Activated CD4-positive, CD25-positive, alpha-beta regulatory T cell (primary cell): ENCODE data around the gene NRL.

ENCODE experiments used
- DNase-seq, 4 experiments: peaks; one replicate each; lab custom pipeline; 2025; lab: John Stamatoyannopoulos, UW

NRL gene

DNA sequence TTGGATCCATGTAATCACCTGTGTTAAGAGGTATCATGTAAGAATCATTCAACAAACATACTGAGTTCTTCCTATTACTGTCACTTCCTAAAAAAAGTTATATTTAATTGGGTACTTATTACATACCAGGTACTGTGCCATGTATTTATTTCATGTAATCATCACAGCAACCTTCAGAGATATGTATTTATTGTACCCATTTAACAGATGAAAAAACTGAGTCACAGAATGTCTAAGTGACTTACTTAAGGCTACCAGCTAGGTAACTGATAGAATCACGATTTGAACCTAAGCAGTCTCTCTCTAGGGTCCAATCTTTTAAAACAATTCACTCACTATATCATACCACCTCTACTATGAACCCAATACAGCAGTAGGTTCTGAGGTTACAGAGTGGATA lies 29.7 kb upstream of the NRL start:
- DNase-seq, result no peak

DNA sequence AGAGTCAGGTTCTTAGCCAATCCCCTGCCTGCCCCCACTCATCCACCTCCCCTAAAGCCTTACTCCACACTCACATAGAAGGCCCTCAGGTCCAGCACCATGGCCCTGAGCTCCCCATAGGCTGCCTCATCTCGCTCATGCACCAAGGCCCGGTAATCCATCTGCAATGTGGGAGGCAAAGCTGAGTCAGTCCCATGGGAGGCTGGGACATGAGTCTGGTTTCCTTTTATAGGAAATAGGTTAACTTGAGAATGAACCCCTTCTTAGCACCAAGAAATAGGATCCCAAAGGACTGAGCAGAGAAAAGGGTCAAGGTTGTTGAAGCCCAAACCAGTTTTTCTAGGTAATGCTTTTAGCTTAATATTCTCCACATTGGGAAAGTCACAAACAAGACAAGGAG lies 28.8 kb upstream of the NRL start:
- DNase-seq, result no peak

DNA sequence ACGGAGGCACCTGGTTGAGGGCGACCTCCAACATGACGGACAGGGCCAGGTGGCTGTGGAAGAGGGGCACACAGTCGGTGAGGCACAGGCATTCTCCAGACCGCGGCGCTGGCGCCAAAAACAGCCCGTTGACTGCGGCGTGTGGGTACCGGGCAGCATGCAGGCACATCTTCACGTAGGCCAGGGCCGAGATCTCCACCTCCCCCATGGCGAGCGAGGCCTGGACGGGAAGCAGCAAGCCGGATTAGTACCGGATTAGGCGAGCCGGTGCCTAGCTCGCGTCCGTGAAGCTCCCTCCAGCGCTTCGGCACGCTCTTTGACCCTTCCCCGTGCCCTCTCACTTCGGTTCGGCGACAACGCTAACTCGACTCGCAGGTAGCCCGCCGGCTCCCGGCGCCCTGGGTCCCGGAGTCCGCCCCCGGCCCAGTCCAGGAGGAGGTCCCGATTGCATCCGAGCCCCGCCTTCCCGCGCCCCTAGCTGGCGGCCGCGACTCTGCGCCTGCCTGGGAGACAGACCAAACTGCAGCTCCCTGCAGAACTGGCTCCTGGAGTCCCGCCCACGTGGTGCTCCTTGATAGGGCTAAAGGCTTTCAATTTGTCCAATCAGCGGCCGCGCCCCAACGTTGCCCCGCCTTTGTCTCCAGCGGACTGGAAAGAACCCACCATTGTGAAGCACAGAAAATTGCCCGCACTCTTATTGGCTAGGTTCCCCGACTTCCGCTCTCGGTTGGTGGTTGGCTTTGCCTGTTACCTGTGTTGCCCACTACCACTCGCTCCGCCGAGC lies 26.5 kb upstream of the NRL start, which contains the start of gene EMC9:
Gene EMC9, minus strand, starts transcription at position 495 of the 784 bp plus-strand sequence. Its CDS starts 287 bp downstream, at position 208.
- peak; percentile 97 to 99 (median 98) for DNase-seq

DNA sequence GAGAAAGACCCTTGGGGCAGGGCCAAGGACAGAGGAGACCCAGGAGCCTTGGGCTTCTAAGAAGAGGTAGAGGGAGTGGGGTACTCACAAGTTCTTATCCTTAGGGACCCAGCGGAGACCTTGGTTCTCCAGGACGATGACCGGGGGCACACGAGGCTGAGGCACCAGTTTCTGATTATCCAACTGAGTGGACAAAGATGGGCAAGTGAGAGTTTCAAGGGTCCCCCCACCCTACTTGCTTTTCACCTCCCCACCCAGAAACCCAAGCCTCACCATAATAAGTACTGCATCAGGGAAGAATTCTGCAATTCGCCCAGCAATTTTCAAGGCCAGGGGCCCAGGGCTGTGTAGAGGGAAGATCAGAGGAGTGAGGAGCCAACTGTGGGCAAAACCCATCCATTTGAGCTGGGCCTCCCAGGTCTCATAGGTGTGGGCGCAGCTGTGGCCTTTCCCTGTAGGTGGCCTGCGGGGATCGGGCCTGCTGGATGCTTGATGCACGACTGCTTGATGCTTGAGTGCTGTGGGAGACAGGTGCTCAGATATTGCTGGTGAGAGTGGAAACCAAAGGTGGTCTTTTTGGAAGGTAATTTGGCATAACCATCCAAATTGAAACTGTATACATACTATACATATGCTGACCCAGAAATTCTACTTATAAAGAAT lies 24.7 kb upstream of the NRL start:
- no peak for DNase-seq

DNA sequence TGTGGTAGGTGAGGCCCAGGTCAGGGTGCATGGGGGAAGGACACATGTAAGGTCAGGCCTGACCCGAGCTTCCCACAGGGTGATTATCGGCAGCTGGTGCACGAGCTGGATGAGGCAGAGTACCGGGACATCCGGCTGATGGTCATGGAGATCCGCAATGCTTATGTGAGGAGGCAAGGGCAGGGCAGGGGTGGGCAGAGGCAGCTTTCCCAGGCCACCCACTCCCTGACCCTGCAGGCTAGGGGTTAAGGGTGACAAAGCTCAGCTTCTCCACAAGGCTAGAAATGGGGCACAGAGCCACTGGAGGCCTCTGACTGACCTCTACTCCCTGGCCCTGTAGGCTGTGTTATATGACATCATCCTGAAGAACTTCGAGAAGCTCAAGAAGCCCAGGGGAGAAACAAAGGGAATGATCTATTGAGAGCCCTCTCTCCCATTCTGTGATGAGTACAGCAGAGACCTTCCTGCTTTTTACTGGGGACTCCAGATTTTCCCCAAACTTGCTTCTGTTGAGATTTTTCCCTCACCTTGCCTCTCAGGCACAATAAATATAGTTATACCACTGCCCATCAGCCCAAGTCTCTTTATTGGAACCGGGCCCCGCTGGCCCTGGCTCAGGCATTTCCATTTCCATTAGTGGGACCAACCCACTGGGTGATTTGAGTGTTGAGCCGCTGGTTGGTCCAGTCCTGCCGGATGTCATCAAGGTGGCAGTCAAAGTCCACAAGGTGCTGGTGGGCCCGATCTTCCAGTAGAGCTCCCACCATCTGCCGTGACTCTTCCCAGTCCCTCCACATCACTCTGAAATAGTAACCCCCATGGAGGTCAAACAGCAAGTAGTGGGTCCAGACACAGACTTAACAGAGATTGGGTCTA lies 23.9 kb upstream of the NRL start:
- no peak for DNase-seq

DNA sequence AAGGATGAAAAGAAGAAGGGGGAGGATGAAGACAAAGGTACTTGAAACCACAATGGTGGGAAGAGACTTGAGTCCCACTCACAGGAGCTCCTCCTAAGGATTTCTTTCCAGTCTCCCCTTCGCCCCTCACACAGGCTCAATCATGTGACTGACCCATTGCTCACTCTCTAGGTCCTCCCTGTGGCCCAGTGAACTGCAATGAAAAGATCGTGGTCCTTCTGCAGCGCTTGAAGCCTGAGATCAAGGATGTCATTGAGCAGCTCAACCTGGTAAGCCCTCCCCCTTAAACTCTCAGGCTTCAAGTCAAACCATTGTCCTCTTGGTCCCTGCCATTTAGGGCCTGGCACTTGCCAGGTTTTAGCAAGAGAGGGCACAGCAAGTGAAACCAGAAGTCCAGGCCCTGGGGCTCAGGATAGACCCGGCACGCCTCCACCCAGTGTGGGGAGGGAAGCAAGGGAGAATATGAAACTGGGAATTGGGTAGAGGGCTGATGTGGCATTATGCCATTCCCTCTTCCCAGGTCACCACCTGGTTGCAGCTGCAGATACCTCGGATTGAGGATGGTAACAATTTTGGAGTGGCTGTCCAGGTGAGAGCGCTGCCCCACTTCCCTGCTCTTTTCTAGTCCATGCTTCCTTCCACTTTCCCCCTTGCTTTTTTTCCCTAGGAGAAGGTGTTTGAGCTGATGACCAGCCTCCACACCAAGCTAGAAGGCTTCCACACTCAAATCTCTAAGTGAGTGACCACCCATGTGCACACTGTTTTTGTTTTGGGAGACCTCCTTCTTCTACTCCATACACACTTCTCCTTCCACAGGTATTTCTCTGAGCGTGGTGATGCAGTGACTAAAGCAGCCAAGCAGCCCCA lies 23.0 kb upstream of the NRL start:
- DNase-seq, result no peak

DNA sequence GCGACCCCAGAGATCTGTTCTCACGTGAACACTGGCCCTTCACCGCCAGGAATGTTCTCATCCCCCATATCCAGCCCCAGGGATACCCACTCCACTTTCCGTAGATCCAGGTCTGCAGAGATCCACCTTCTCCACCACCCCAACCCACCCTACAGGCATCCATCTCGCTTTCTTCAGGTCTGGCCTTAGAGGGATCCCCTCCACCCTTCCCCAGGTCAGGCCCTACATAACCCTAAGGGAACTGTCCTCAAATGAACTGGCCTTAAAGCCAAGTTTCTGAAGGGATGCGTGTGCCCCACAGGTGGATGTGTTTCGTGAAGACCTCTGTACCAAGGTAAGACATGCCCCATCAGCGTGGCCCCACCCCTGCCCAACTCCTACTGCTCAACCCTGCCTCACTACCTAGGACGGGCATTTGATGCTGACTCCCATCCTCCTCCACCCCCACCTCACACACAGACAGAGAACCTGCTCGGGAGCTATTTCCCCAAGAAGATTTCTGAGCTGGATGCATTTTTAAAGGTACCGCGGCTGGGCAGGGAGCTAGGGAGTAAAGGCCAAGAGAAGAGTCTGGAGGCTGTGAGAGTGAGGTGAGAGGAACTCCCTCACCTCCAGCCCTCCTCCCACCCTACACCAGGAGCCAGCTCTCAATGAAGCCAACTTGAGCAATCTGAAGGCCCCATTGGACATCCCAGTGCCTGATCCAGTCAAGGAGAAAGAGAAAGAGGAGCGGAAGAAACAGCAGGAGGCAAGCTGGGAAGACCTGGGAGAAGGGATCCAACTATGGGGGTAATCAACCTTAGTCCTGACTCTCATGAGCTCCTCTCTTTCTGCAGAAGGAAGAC lies 22.2 kb upstream of the NRL start:
- no peak for DNase-seq

DNA sequence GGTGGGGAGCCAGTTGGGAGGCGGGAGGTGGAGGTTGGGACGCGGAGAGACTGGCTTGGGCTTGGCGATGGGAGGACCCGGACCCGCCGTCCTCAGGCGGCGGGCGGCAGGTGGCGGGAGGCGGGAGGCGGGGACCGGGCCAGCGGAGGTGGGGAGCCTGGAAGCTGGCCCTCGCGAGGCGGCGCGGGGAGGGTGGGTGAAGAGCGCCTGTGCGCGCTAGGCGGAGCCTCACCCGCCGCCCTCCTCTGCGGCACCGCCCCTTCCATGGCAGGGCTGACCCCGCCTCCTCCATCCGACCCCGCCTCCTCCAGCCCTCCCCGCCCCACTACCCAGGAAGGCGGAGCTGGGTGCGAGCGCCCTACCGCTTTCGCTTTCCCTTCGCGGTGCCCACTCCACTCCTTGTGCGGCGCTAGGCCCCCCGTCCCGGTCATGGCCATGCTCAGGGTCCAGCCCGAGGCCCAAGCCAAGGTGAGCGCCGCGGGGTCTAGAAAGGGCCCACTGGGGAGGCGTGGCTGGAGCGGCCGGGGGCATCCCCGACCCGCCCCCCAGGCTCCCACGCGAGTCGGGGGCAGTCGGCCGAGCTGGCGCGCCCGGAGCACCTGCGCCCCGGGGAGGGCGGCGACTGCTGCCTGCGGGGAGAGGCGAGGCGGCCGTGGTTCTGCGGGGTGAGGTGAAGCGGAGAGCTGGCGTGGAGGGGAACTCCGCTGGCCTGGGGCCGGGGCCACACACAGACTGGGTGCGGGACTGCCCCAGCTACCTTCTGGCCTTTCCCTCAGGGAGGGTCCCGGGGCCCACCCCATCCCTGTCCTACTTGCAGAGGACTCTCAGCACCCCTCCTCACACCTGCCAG lies 21.3 kb upstream of the NRL start, which contains the start of gene PSME1:
Gene PSME1, plus strand, starts transcription at position 361 of the 850 bp plus-strand sequence. Its CDS starts 69 bp downstream, at position 430.
- peak; percentile 89 to 92 (median 91) for DNase-seq

DNA sequence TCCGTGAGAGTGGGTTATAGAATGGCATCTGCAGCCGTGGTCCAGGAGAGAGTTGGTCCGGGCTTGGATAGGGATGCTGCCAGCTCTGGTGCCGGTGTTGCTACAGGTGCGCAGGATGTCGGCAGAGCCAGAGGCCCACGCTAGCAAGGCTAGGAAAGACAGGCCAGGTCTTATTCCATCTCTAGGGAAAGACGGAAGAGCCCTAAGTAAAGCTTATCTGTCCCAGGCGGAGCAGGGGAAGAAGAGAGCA lies 20.8 kb upstream of the NRL start:
- DNase-seq, result no peak

DNA sequence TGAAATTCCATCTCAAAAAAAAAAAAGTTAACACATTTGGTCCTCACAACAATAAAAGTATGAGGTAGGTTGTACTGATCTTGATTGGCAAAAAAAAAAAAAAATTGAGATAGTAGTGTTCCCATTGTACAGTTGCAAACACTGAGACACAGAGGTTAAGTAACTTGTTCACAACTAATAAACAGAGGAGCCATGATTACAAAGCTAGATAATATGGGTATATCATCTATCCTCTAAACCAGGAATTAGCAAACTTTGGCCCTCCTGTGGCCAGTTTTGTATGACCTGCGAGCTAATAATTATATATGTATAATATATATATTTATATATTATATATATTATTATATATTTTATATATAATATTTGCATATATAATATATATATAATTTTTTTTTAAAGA lies 19.0 kb upstream of the NRL start:
- DNase-seq, result no peak

DNA sequence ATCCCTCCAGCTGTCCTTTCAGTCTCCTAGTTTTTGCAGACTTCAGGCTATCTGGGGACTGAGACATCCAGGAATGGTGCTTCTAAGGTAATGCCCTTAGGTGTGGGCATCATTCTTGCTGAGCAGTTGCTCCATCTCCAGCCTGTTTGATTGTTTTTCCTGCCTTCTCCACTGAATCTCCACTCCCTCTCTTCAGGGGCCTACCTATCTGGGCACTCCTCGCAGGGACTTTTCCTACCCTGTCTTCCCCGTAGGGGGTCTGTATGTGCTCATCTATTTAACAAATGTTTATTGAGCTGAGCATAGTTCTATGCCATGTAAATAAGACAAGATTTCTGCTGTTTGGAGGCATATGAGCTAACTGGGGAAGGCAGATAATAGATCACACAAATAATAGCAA lies 18.2 kb upstream of the NRL start:
- no peak for DNase-seq

DNA sequence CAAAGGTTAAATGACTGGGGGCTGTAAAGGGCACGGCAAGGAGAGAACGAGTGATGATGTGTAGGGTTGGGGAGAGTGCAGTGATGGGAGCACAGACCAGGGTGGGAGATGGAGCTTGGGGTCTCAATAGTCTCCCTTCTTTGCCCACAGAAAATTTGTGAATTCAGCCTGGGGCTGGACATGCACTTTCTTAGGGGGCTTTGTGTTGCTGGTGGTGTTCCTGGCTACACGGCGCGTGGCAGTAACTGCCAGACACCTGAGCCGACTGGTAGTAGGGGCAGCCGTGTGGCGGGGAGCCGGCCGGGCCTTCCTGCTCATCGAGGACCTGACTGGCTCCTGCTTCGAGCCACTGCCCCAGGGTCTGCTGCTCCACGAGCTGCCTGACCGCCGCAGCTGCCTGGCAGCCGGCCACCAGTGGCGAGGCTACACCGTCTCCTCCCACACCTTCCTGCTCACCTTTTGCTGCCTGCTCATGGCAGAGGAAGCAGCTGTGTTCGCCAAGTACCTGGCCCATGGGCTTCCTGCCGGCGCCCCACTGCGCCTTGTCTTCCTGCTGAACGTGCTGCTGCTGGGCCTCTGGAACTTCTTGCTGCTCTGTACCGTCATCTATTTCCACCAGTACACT lies 17.4 kb upstream of the NRL start:
- DNase-seq, result peak in 2 of 4 experiments; percentile 11 to 17

DNA sequence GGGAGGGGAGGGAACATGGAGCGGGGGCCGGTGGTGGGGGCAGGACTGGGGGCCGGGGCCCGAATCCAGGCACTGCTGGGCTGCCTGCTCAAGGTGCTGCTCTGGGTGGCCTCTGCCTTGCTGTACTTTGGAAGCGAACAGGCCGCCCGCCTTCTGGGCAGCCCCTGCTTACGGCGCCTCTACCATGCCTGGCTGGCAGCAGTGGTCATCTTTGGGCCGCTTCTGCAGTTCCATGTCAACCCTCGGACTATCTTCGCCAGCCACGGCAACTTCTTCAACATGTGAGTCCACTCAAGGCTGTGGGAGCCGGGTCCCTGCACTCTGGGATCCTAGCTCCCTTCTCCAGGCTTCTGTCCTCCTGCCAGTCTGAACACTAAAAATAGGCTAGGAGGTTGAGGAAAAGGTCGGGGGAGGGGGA lies 16.8 kb upstream of the NRL start:
- DNase-seq, result no peak

DNA sequence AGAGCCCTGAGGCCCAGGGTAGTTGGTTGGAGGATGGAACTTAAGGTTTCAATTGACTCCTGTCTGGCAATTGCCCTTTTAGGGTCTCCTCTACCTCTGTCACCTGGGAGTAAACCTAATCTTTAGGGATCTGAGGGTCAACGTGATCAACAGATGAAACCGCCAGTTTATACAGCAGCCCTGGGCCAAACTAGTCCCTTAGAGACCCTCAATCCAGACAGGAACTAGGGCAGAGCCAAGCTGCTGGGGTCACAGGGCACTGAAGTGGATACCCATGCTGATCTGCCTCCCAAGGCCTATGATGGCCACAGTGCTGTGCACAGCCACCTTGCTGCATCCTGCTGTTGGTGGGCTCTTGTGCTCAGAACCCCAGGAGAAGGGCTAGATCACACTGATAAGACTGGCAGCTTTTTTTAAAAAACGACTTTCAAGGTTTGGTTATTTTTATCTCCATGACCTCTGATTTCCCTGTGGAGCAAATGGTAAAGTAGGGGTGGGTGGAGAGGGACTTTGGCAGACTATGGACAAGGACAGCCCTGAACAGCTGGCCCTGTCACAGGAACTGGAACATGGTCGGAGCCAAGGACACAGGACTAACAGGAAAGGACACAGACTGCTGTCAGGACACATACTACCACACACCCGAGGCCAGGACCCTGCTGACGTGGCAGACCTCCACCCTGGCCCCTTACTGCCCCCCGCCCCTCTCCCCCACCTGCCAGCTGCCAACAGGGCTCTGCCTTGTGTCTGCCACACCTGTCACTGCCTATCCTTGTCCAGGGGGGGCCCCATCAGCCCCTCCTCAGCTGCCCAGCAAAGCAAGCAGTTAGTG lies 16.2 kb upstream of the NRL start:
- no peak for DNase-seq

DNA sequence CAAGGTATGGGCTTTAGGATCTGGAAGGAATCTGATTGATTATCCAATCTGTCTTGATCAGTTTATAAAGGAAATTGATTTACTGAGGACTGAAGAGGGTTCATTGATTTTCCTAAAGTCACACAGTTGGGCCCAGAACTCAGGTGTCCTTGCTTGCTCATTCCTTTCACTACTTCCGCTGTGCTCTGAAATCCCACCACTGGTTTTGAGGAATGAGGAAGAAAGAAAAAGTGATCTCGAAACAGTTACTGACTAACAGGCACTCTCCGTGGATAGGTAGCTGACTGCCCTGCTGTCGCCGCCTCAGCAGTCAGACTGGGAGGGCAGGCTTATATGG lies 15.6 kb upstream of the NRL start, which contains the start of gene FITM1:
Gene FITM1, plus strand, starts transcription at position 280 of the 337 bp plus-strand sequence. CDS start 905 bp downstream, outside the sequence.
- DNase-seq, result no peak

DNA sequence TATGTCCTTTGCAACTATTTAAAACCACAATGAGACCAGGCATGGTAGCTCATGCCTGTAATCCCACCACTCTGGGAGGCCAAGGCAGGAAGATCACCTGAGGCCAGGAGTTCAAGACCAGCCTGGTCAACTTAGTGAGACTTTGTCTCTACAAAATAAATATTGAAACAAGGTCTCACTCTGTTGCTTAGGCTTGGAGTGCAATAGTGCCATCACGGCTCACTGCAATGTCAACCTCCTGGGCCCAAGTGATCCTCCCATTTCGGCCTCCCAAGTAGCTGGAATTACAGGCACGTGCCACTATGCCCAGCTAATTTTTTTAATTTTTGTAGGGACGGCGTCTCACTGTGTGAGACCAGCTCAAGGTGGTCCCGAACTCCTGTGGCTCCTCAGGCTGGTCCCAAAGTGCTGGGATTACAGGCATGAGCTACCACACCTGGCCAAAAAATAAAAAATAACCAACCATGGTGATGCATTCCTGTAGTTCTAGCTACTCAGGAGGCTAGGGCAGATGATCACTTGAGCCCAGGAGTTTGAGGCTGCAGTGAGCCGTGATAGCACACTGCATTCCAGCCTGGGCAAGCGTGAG lies 14.8 kb upstream of the NRL start:
- DNase-seq, result no peak

DNA sequence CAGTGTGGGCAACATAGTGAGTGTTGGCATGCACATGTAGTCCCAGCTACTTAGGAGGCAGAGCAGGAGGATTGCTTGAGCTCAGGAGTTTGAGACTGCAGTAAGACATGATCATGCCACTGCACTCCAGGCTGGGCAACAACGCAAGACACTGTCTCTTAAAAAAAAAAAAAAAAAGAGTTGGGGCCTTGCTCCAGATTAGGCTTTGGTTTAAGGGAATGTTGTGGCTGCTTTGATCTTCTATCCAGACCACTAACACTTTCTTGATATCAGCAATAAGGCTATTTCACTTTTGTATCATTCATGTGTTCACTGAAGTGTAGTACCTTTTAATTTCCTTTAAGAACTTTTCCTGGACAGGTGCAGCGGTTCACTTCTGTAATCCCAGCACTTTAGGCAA lies 12.9 kb upstream of the NRL start:
- no peak for DNase-seq

DNA sequence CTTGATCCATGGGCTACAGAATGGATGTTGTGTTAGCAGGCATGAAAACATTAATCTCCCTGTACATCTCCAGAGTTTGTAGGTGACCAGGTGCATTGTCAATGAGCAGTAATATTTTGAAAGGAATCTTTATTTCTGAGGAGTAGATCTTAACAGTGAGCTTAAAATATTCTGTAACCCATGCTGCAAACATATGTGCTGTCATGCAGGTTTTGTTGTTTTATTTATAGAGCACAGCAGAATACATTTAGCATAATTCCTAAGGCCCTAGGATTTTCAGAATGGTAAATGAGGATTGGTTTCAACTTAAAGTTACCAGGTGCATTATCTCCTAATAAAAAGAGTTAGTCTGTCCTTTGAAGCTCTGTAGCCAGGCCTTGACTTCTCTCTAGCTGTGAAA lies 12.2 kb upstream of the NRL start:
- DNase-seq, result no peak
